CD4-positive, alpha-beta T cell treated with Interleukin-4 for 4 hours (primary cell): ENCODE data around the gene TEX35.
"Not testable (repeated sequence)": the region's sequence is repeated elsewhere in the genome, so short reads cannot be mapped to it uniquely, and the experiment has no call there.

Experiments used
- DNase-seq: peaks from one replicate; pipeline ENCODE4 v3.0.0-alpha.2; 2020

The TEX35 gene

GRCh38 chr1:178495158-178495557 is 17.8 kb upstream of the TEX35 start:
- DNase-seq = no peak

GRCh38 chr1:178495741-178496409 is 17.0 kb upstream of the TEX35 start:
- DNase-seq = no peak

- DNase-seq = no peak
These were observed 16.3 kb upstream of the TEX35 start, which contains the start of gene CLEC20A for GRCh38 chr1:178496410-178497135. Gene CLEC20A, minus strand, starts transcription at chr1:178496964. Its CDS starts 25 bp downstream, at chr1:178496939.

GRCh38 chr1:178497903-178498478 is 14.9 kb upstream of the TEX35 start:
- DNase-seq = no peak

GRCh38 chr1:178498896-178499675 is 13.8 kb upstream of the TEX35 start:
- DNase-seq = no peak

- DNase-seq = no peak
These were observed 12.7 kb upstream of the TEX35 start for GRCh38 chr1:178500091-178500770.

GRCh38 chr1:178500936-178501554 is 11.9 kb upstream of the TEX35 start:
- no peak for DNase-seq

- DNase-seq = peak; percentile 40
These were observed 11.1 kb upstream of the TEX35 start for GRCh38 chr1:178501705-178502329.

- no peak for DNase-seq
These were observed 10.6 kb upstream of the TEX35 start for GRCh38 chr1:178502330-178502714.

GRCh38 chr1:178502856-178503255 is 10.1 kb upstream of the TEX35 start:
- DNase-seq = no peak

- not testable (repeated sequence) for DNase-seq
These were observed 9.6 kb upstream of the TEX35 start for GRCh38 chr1:178503316-178503715.

- DNase-seq = no peak
These were observed 9.1 kb upstream of the TEX35 start for GRCh38 chr1:178503849-178504248.

- no peak for DNase-seq
These were observed 8.6 kb upstream of the TEX35 start for GRCh38 chr1:178504286-178504685.

- no peak for DNase-seq
These were observed 6.7 kb upstream of the TEX35 start for GRCh38 chr1:178506177-178506576.

GRCh38 chr1:178506669-178507068 is 6.2 kb upstream of the TEX35 start:
- no peak for DNase-seq

GRCh38 chr1:178509414-178510007 is 3.4 kb upstream of the TEX35 start:
- DNase-seq = no peak

GRCh38 chr1:178510155-178510554 is 2.8 kb upstream of the TEX35 start:
- DNase-seq = no peak

GRCh38 chr1:178513278-178513983 is 522 bp downstream of the TEX35 start:
- no peak for DNase-seq

GRCh38 chr1:178516110-178516509 is 3.2 kb downstream of the TEX35 start:
- DNase-seq = no peak

- DNase-seq = no peak
These were observed 6.0 kb downstream of the TEX35 start for GRCh38 chr1:178518894-178519293.

- DNase-seq = no peak
These were observed 7.9 kb downstream of the TEX35 start for GRCh38 chr1:178520803-178521202.
